HG03097 (cell line): ENCODE data around the gene SLX9.
"Not testable (repeated sequence)": the region's sequence is repeated elsewhere in the genome, so short reads cannot be mapped to it uniquely, and the experiment has no call there.

Experiments
- ATAC-seq: cut with Tn5 transposase; IDR thresholded peaks from one replicate; pipeline ENCODE4 v1.9.1; 2021; ENCODE audit not compliant: unreplicated experiment, low FRiP score

The SLX9 gene

GRCh38 chr21:44901391-44902074 is 38.3 kb upstream of the SLX9 start:
- no peak for ATAC-seq

DNA sequence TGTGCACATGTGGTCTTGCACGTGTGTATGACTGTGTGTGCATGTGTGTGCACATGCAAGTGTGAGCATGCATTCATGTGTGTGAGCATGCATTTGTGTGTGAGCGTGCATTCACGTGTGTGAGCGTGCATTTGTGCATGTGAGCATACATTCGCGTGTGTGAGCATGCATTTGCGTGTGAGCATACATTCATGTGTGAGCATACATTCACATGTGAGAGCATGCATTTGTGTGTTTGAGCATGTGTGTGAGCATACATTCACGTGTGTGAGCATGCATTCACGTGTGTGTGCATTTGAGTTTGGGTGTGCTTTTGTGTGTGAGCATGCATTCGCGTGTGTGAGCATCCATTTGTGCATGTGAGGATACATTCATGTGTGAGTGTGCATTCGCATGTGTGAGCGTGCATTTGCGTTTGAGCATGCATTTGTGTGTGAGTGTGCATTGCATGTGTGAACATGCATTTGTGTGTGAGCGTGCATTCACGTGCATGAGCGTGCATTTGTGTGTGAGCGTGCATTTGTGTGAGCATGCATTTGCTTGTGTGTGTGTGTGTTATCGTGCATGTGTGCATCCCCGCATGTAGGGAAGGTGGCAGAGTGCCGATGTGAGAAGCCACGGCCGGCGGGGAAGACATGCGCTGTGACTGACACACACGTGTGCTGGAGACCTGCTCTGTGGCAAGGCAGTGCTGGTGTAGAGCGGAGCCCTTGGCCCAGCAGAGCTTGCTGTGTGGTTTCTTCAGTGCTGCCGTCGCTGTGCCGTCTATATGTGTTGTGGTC is 37.4 kb upstream of the SLX9 start:
- no peak for ATAC-seq

DNA sequence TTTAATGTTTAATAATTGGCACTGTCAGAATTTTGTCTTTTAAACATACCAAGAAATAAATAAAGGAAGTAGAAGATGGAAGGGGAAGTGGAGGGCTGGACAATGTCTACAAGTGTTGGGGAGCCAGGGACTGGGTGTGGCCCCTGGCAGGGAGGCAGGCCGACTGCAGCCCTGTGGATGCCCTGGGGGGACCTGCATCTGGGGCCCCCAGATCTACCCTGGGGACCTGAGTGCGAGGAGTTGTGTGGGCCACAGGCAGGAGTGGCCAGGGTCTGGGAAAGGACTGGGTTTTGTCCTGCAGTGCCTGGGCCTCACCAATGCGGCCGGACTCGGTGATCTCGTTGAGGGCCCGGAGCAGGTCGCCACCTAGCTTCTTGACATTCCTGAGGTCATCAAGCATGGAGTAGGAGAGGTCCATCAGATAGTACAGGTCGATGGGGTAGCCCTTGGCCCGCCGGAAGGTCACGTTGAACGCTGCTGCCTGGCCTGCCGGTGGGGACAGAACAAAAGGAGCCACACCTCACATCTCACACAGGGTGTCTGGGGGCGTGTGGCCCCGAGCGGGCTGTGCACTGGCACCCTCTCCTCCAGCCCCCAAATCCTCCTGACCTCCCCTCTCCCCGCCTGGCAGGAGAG is 36.7 kb upstream of the SLX9 start:
- ATAC-seq = no peak

GRCh38 chr21:44903689-44904088 is 36.1 kb upstream of the SLX9 start:
- no peak for ATAC-seq

- ATAC-seq = no peak
These were observed 35.5 kb upstream of the SLX9 start for GRCh38 chr21:44904141-44904923.

GRCh38 chr21:44905016-44905727 is 34.7 kb upstream of the SLX9 start:
- ATAC-seq = no peak

GRCh38 chr21:44905728-44906090 is 34.1 kb upstream of the SLX9 start:
- no peak for ATAC-seq

DNA sequence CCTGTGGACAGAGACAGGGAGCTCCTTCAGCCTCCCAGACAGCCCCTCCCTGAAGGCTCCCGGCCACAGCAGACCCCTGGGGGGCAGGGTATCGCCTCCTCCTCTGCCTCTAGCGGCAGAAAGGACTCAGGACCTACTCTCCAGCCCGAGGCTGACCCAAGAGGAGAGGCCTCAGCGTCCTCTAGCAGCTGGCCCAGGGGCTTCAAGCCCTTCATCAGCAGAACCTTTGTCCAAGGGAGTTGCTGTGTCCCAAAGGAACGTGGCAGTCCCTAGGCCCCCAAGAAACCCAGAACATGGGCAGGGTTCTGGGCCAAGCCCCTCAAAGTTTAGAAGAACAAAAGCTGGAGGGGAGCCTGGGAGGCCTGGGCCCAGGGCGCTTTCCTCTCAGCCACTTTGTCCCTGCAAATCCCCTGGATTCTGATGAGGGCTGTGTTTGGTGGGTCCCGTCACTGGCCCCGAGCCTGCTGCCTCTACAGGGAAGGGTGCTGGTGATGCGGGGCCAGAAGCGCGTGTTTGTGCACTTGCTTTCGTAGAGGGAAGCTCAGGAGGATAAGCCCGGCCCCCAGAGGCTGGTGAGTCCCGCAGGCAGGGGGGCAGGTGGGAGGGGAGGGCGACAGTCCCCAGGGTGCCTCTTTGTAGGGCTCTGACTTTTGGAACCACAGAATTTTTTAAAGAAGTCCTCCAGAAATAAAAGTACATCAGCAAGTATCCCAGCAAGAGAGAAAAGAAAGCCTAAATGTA is 32.4 kb upstream of the SLX9 start:
- no peak for ATAC-seq

DNA sequence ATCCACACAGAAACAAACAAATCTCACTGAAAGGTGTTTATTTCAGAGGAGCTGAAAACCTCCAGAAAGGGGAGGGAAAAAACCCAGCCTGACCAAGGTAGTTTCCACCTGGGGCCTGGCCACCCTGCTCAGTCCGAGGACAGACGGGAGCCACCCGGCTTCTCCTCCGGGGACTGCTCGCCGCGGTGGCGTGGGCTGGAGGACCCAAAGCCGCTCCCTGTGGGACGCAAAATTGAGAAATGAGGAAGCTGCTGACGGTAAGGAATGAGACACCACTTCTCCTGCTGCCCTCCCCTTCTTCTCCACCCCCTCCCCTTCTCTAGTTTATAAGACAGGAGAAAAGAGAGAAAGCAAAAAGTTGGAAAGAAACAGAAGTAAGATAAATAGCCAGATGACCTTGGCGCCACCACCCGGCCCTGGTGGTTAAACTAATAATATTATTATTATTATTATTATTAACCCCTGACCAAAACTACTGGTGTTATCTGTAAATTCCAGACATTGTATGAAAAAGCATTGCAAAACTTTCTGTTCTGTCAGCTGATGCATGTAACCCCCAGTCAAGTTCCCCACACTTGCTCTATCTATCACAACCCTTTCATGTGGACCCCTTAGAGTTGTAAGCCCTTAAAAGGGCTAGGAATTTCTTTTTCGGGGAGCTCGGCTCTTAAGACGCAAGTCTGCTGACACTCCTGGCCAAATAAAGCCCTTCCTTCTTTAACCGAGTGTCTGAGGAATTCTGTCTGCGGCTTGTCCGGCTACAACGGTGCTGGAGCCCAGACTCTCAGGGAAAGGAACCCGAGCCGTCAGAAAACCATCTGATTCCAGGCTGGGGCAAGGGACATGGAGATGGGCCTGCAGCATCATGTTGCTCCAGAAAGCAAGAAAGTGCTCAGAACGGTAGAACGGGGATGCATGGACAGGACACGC is 31.6 kb upstream of the SLX9 start:
- ATAC-seq = no peak

- ATAC-seq = no peak
These were observed 30.9 kb upstream of the SLX9 start for GRCh38 chr21:44908908-44909307.

DNA sequence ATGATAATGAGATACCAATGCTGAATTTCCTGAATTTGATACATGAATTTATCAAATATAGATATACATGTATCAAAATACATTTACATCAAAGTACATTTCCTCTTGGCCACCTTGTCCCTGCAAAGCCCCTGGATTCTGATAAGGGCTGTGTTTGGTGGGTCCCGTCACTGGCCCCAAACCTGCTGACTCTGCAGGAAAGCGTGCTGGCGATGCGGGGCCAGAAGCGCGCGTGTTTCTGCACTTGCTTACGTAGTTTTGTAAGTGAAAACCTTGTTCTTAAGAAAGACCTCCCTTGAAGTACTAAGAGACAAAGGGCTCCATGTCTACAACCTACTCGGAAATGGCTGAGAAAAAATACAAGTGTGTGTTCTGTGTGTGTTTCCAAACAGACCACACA is 30.1 kb upstream of the SLX9 start:
- no peak for ATAC-seq

GRCh38 chr21:44910229-44911067 is 29.4 kb upstream of the SLX9 start:
- no peak for ATAC-seq

GRCh38 chr21:44911068-44911383 is 28.8 kb upstream of the SLX9 start:
- ATAC-seq = no peak

DNA sequence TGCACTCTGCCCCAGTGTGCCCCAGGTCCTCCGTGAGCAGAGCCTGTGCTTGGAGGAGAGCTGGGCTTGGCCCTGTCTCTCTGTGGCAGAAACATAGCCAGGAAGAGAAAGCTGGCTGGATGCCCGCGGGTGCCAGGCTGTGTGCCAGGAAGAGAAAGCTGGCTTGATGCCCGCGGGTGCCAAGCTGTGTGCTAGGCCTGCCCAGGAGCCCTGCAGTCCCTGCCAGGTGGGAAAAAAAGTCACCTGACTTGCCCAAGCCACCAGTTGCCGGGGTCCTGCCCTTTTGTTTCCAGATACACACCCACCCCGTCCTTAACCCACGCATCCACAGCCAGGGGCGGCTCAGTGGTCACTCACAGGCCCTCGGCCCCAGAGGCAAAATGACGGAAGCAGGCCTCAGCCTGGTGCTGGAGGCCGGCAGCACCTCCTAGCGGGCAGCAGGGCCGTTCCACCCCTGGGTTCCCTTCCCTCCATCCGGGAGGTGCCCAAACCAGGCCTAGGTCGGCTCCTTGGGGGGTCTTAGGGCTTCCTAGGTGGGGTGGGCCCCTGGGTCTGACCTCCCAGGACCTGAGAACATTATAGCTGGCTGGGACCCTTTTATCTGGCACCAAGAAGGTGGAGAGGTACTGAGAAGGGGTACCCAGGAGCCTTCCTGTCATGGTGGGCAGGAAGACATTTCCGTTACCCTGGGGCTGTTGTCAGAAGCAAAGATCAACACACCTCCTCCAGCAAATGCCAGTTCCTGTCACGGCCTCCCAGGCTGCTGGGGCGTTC is 28.3 kb upstream of the SLX9 start:
- no peak for ATAC-seq

DNA sequence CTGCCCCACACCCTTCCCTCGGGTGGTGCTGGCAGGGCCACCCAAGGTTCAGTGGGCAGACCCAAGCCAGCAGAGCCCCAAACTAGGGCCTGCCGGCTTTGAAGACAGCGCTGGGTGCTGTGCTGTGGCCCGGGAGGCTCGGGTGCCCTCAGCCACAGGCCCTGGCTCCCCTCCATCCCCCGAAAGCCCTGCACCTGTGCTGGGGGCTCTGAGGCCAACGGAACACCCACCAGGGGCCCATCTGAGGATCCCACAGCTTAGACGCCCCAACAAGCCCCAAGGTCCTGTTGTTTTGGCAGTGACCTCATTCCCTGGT is 27.7 kb upstream of the SLX9 start:
- no peak for ATAC-seq

- not testable (repeated sequence) for ATAC-seq
These were observed 27.1 kb upstream of the SLX9 start for GRCh38 chr21:44912506-44913412.
